ENCODE measurements around the gene FAM117A. TPM values are rescaled to one million over a fixed set of nuclear protein-coding genes. Genes with fewer than 3 reads are reported as not detected.

Gene FAM117A
- total and polyA plus RNA-seq, 3 experiments from 2014 or later, result 21.8 to 85.0 (median 24.8) TPM

- Histone ChIP-seq H3K4me3 (ENCODE audit: low read length) (peak overlapping the region; percentile 24), H3K27ac (ENCODE audit: low read depth, low read length) (no peak overlapping the region), H3K36me3 (ENCODE audit: insufficient read depth, low read length) (no peaks in the 10 kb centered on the region), H3K9me3 (ENCODE audit: low read length) (no peaks in the 10 kb centered on the region), H3K27me3 (ENCODE audit: insufficient read depth, low read length, poor library complexity, severe bottlenecking) (no peaks in the 10 kb centered on the region), H3K4me1 (ENCODE audit: insufficient read depth, low read length) (peaks cover 83% of the 10 kb centered on the region)
- H3K27me3 Mint-ChIP-seq, result no peaks in the 10 kb centered on the region
- DNase-seq, result no peak
- H3K27ac Mint-ChIP-seq, result peak overlapping the region; percentile 43 to 95 (median 87)
- ChIA-PET POLR2A (interaction anchor here (0.7 to 1.0 kb wide), 3 partner anchors 18 to 52 kb away, joined by 3 to 6 read pairs (median 5); no protein-coding TSS in a partner anchor), CTCF (interaction anchor here (1.0 to 3.6 kb wide), 3 partner anchors 8 to 186 kb away, joined by 3 to 18 read pairs (median 11); no protein-coding TSS in a partner anchor)
- peaks cover 6 to 69% (median 6%) of the 10 kb centered on the region in 3 donors for H3K36me3 Mint-ChIP-seq
- no peaks in the 10 kb centered on the region for H3K9me3 Mint-ChIP-seq
- H3K4me3 Mint-ChIP-seq, result peak overlapping the region; percentile 1 to 83 (median 10)
- peaks cover 72 to 88% (median 82%) of the 10 kb centered on the region in 3 donors for H3K4me1 Mint-ChIP-seq
Observed at GRCh38 chr17:49755663-49756283, 8.2 kb downstream of the FAM117A start.

DNA sequence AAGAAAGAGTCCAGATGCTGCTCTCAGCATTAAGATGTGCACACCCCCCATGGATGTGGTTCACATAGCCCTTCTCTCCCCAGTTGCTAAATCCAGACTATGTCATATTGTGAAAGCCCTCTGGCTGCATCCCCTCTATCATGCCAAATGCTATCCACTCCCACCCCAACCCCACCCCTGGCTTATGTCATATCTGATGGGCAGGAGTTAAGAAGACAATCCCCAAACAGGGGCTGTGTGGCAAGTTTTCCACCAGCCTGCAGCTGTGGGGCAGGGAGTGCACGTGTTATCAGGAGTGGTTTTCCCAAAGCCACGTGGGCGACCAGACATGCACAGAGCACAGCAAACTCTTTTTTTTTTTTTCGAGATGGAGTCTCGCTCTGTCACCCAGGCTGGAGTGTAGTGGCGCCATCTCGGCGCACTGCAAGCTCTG is 10.0 kb downstream of the FAM117A start:
- POLR2A ChIA-PET, result no interaction called here

GRCh38 chr17:49752508-49752907 is 11.4 kb downstream of the FAM117A start:
- Histone ChIP-seq H3K27ac (ENCODE audit: low read depth, low read length) (no peak overlapping the region), H3K4me1 (ENCODE audit: insufficient read depth, low read length) (peaks cover 90% of the 10 kb centered on the region)
- POLR2A ChIA-PET, result interaction anchor here (0.6 to 1.2 kb wide), 5 partner anchors 10 to 97 kb away, joined by 3 to 8 read pairs (median 3); partner anchors contain the start of gene KAT7

More for the DNA sequence above, 10.0 kb downstream of the FAM117A start:
- Histone ChIP-seq H3K4me1 (ENCODE audit: insufficient read depth, low read length) (peaks cover 83% of the 10 kb centered on the region), H3K27me3 (ENCODE audit: insufficient read depth, low read length, poor library complexity, severe bottlenecking) (no peaks in the 10 kb centered on the region), H3K27ac (ENCODE audit: low read depth, low read length) (no peak overlapping the region), H3K4me3 (ENCODE audit: low read length) (no peak overlapping the region), H3K9me3 (ENCODE audit: low read length) (no peaks in the 10 kb centered on the region), H3K36me3 (ENCODE audit: insufficient read depth, low read length) (no peaks in the 10 kb centered on the region)
- H3K9me3 Mint-ChIP-seq, result no peaks in the 10 kb centered on the region
- peaks cover 6 to 62% (median 6%) of the 10 kb centered on the region in 3 donors for H3K36me3 Mint-ChIP-seq
- H3K27ac Mint-ChIP-seq, result peak overlapping the region; percentile 78 to 97 (median 85)
- no peaks in the 10 kb centered on the region for H3K27me3 Mint-ChIP-seq
- DNase-seq, result no peak
- peaks cover 68 to 87% (median 82%) of the 10 kb centered on the region in 3 donors for H3K4me1 Mint-ChIP-seq
- CTCF ChIA-PET, result interaction anchor here (1.1 to 1.7 kb wide), 2 partner anchors 10 to 14 kb away, joined by 3 to 4 read pairs; no protein-coding TSS in a partner anchor
- H3K4me3 Mint-ChIP-seq, result peak overlapping the region in 5 of 7 donors; percentile 13 to 87 (median 55)

GRCh38 chr17:49749730-49750129 is 14.2 kb downstream of the FAM117A start:
- peak overlapping the region; percentile 52 for H3K27ac ChIP-seq (ENCODE audit: low read depth, low read length)
- no peaks in the 10 kb centered on the region for H3K27me3 Mint-ChIP-seq
- no peaks in the 10 kb centered on the region for H3K9me3 Mint-ChIP-seq
- ChIA-PET CTCF (interaction anchor here (1.2 to 3.7 kb wide), 4 partner anchors 10 to 1404 kb away, joined by 3 to 17 read pairs (median 6); partner anchors contain the start of gene NME1), POLR2A (interaction anchor here (1.1 to 5.5 kb wide), 3 partner anchors 13 to 41 kb away, joined by 5 to 70 read pairs (median 8); partner anchors contain the start of gene FAM117A)
- H3K4me3 Mint-ChIP-seq, result peak overlapping the region in 6 of 7 donors; percentile 17 to 83 (median 54)
- H3K36me3 Mint-ChIP-seq, result peaks cover 0 to 49% (median 6%) of the 10 kb centered on the region in 3 donors
- no peaks in the 10 kb centered on the region for H3K36me3 ChIP-seq (ENCODE audit: insufficient read depth, low read length)
- H3K4me1 Mint-ChIP-seq, result peaks cover 76 to 93% (median 91%) of the 10 kb centered on the region in 3 donors
- no peaks in the 10 kb centered on the region for H3K9me3 ChIP-seq (ENCODE audit: low read length)
- no peaks in the 10 kb centered on the region for H3K27me3 ChIP-seq (ENCODE audit: insufficient read depth, low read length, poor library complexity, severe bottlenecking)
- H3K27ac Mint-ChIP-seq, result peak overlapping the region; percentile 94 to 99 (median 97)
- H3K4me3 ChIP-seq (ENCODE audit: low read length), result no peak overlapping the region
- H3K4me1 ChIP-seq (ENCODE audit: insufficient read depth, low read length), result peaks cover 90% of the 10 kb centered on the region
- no peak for DNase-seq

More at GRCh38 chr17:49752508-49752907, 11.4 kb downstream of the FAM117A start:
- H3K36me3 Mint-ChIP-seq, result peaks cover 3 to 58% (median 6%) of the 10 kb centered on the region in 3 donors
- no peaks in the 10 kb centered on the region for H3K36me3 ChIP-seq (ENCODE audit: insufficient read depth, low read length)
- CTCF ChIA-PET, result interaction anchor here (0.6 to 1.7 kb wide), 6 partner anchors 10 to 437 kb away, joined by 3 to 5 read pairs (median 4); partner anchors contain the start of gene SLC35B1
- peak overlapping the region; percentile 78 to 93 (median 84) for H3K27ac Mint-ChIP-seq
- no peaks in the 10 kb centered on the region for H3K9me3 ChIP-seq (ENCODE audit: low read length)
- no peaks in the 10 kb centered on the region for H3K9me3 Mint-ChIP-seq
- H3K4me3 ChIP-seq (ENCODE audit: low read length), result no peak overlapping the region
- H3K4me1 Mint-ChIP-seq, result peaks cover 73 to 92% (median 89%) of the 10 kb centered on the region in 3 donors
- no peaks in the 10 kb centered on the region for H3K27me3 Mint-ChIP-seq
- no peaks in the 10 kb centered on the region for H3K27me3 ChIP-seq (ENCODE audit: insufficient read depth, low read length, poor library complexity, severe bottlenecking)
- no peak for DNase-seq
- H3K4me3 Mint-ChIP-seq, result peak overlapping the region in 5 of 7 donors; percentile 3 to 60 (median 23)

GRCh38 chr17:49748791-49749190 is 15.1 kb downstream of the FAM117A start:
- H3K4me3 Mint-ChIP-seq, result peak overlapping the region; percentile 73 to 83 (median 82)
- Histone ChIP-seq H3K9me3 (ENCODE audit: low read length) (no peaks in the 10 kb centered on the region), H3K27ac (ENCODE audit: low read depth, low read length) (peak overlapping the region; percentile 52), H3K4me3 (ENCODE audit: low read length) (peak overlapping the region; percentile 26), H3K27me3 (ENCODE audit: insufficient read depth, low read length, poor library complexity, severe bottlenecking) (no peaks in the 10 kb centered on the region), H3K36me3 (ENCODE audit: insufficient read depth, low read length) (no peaks in the 10 kb centered on the region), H3K4me1 (ENCODE audit: insufficient read depth, low read length) (peaks cover 90% of the 10 kb centered on the region)
- H3K36me3 Mint-ChIP-seq, result peaks cover 0 to 48% (median 6%) of the 10 kb centered on the region in 3 donors
- ChIA-PET CTCF (interaction anchor here (1.0 to 3.7 kb wide), 8 partner anchors 9 to 1405 kb away, joined by 3 to 23 read pairs (median 6); partner anchors contain the start of genes FAM117A, NME1 and SLC35B1), POLR2A (interaction anchor here (0.8 to 5.5 kb wide), 9 partner anchors 8 to 70 kb away, joined by 3 to 70 read pairs (median 5); partner anchors contain the start of genes FAM117A and KAT7)
- H3K27ac Mint-ChIP-seq, result peak overlapping the region; percentile 94 to 99 (median 97)
- DNase-seq, result peak; percentile 49 to 80 (median 60)
- no peaks in the 10 kb centered on the region for H3K9me3 Mint-ChIP-seq
- peaks cover 80 to 93% (median 92%) of the 10 kb centered on the region in 3 donors for H3K4me1 Mint-ChIP-seq
- no peaks in the 10 kb centered on the region for H3K27me3 Mint-ChIP-seq

DNA sequence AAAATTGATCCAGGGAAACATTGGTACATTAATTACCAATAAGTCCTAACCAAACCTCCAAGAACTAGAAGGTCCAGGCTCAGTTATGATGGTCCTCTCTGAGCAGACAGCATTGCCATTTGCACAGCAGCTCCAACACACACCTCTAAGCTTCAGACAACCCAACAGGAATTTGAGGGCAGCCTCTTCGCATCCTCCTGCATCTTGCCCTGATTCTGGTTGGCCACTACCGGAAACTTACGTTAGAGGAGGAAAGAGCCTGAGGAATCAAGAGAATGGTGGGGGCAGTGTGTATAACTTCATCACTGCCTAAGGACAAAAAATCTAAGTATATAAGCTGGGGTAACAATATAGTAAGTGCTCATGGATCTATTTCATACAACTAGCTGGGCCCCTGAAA is 15.7 kb downstream of the FAM117A start:
- peak overlapping the region; percentile 26 for H3K4me3 ChIP-seq (ENCODE audit: low read length)
- H3K27ac Mint-ChIP-seq, result peak overlapping the region; percentile 94 to 99 (median 97)
- no peaks in the 10 kb centered on the region for H3K9me3 Mint-ChIP-seq

DNA sequence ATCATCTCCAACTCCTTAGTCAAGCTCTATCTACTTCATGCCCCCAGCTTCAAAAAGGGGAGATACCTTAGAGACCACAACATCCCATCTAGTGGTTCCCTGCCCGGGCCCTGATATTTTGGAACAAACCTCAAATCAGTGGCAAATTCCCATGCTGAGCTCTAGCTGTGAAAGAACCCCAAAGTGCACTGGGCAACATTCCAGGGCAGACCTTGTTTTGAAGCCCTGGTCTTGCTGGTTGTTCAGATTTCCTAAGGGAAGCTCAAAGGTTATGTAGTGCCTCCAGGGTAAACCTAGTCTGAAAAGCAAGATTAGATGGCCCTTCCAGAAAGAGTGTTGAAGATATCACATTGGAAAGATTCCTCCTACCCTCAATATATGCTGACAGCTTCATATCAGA is 16.3 kb downstream of the FAM117A start:
- CTCF ChIA-PET, result interaction anchor here (1.0 to 3.7 kb wide), 11 partner anchors 8 to 191 kb away, joined by 3 to 23 read pairs (median 5); partner anchors contain the start of genes FAM117A and SLC35B1

More for the DNA sequence above, 15.7 kb downstream of the FAM117A start:
- Histone ChIP-seq H3K4me1 (ENCODE audit: insufficient read depth, low read length) (peaks cover 89% of the 10 kb centered on the region), H3K9me3 (ENCODE audit: low read length) (no peaks in the 10 kb centered on the region), H3K36me3 (ENCODE audit: insufficient read depth, low read length) (no peaks in the 10 kb centered on the region), H3K27me3 (ENCODE audit: insufficient read depth, low read length, poor library complexity, severe bottlenecking) (no peaks in the 10 kb centered on the region), H3K27ac (ENCODE audit: low read depth, low read length) (peak overlapping the region; percentile 52)
- peak in 3 of 5 donors; percentile 46 to 63 (median 49) for DNase-seq
- POLR2A ChIA-PET, result interaction anchor here (0.8 to 5.5 kb wide), 8 partner anchors 9 to 70 kb away, joined by 3 to 70 read pairs (median 6); partner anchors contain the start of genes FAM117A and KAT7
- Mint-ChIP-seq H3K4me3 (peak overlapping the region; percentile 73 to 83 (median 82)), H3K36me3 (peaks cover 0 to 43% (median 6%) of the 10 kb centered on the region in 3 donors), H3K4me1 (peaks cover 75 to 90% (median 89%) of the 10 kb centered on the region in 3 donors), H3K27me3 (no peaks in the 10 kb centered on the region)
- CTCF ChIA-PET, result interaction anchor here (1.0 to 3.7 kb wide), 7 partner anchors 9 to 42 kb away, joined by 3 to 23 read pairs (median 8); partner anchors contain the start of genes FAM117A and SLC35B1

More for the DNA sequence above, 16.3 kb downstream of the FAM117A start:
- no peaks in the 10 kb centered on the region for H3K9me3 ChIP-seq (ENCODE audit: low read length)
- Mint-ChIP-seq H3K36me3 (peaks cover 3 to 44% (median 6%) of the 10 kb centered on the region in 3 donors), H3K4me3 (peak overlapping the region; percentile 76 to 90 (median 83)), H3K27me3 (no peaks in the 10 kb centered on the region), H3K27ac (peak overlapping the region; percentile 94 to 99 (median 97)), H3K4me1 (peaks cover 76 to 90% (median 89%) of the 10 kb centered on the region in 3 donors), H3K9me3 (no peaks in the 10 kb centered on the region)
- POLR2A ChIA-PET, result interaction anchor here (1.2 to 5.5 kb wide), 5 partner anchors 8 to 71 kb away, joined by 3 to 70 read pairs (median 24); partner anchors contain the start of genes FAM117A and KAT7
- H3K27ac ChIP-seq (ENCODE audit: low read depth, low read length), result peak overlapping the region; percentile 52
- DNase-seq, result no peak
- no peaks in the 10 kb centered on the region for H3K27me3 ChIP-seq (ENCODE audit: insufficient read depth, low read length, poor library complexity, severe bottlenecking)
- H3K4me3 ChIP-seq (ENCODE audit: low read length), result peak overlapping the region; percentile 26
- peaks cover 89% of the 10 kb centered on the region for H3K4me1 ChIP-seq (ENCODE audit: insufficient read depth, low read length)
- H3K36me3 ChIP-seq (ENCODE audit: insufficient read depth, low read length), result no peaks in the 10 kb centered on the region

Data from CD8-positive, alpha-beta memory T cell (primary cell).